Astrocyte (in vitro differentiated cells and primary cell): ENCODE results near the gene MBNL2. TPM values are rescaled to one million over a fixed set of nuclear protein-coding genes. Genes with fewer than 3 reads are reported as not detected.

Source experiments
- DNase-seq: peaks from one replicate; pipeline ENCODE4 v3.0.0-alpha.2; 2010; ENCODE audit warnings: low read depth
- FAIRE-seq: peaks from 2 replicates; lab custom pipeline; 2011; peaks lifted over from hg19 to GRCh38; lab: Jason Lieb, UNC
- H2AFZ ChIP-seq: 2 replicates; pipeline ENCODE4 v1.6.0; 2012; ENCODE audit warnings: low read depth, low read length, inconsistent platforms
- H3K27ac ChIP-seq: 2 replicates; pipeline ENCODE4 v1.5.1; 2011; ENCODE audit warnings: low read depth, low read length, inconsistent platforms
- H3K27me3 ChIP-seq: 2 replicates; pipeline ENCODE4 v1.6.0; 2011; ENCODE audit warnings: low read length, inconsistent platforms; ENCODE audit not compliant: insufficient read depth
- H3K36me3 ChIP-seq: 2 replicates; pipeline ENCODE4 v1.5.1; 2011; ENCODE audit warnings: low read length, inconsistent platforms; ENCODE audit not compliant: insufficient read depth
- H3K4me1 ChIP-seq: 2 replicates; pipeline ENCODE4 v1.5.1; 2011; ENCODE audit warnings: low read length, inconsistent platforms; ENCODE audit not compliant: insufficient read depth
- H3K4me2 ChIP-seq: 2 replicates; pipeline ENCODE4 v1.6.0; 2012; ENCODE audit warnings: low read length, inconsistent platforms
- H3K4me3 ChIP-seq: 2 replicates; pipeline ENCODE4 v1.5.1; 2011; ENCODE audit warnings: low read depth, mild to moderate bottlenecking, low read length, inconsistent platforms; ENCODE audit not compliant: insufficient read depth
- H3K79me2 ChIP-seq: 2 replicates; pipeline ENCODE4 v1.6.0; 2012; ENCODE audit warnings: mild to moderate bottlenecking, low read length, inconsistent platforms; ENCODE audit not compliant: insufficient read depth
- H3K9ac ChIP-seq: 2 replicates; pipeline ENCODE4 v1.6.0; 2012; ENCODE audit warnings: mild to moderate bottlenecking, low read length, inconsistent platforms
- H3K9me3 ChIP-seq: 2 replicates; pipeline ENCODE4 v1.5.1; 2012; ENCODE audit warnings: low read depth, mild to moderate bottlenecking, low read length, inconsistent platforms; ENCODE audit not compliant: insufficient read depth
- H4K20me1 ChIP-seq: 2 replicates; pipeline ENCODE4 v1.6.0; 2012; ENCODE audit warnings: low read length, inconsistent platforms; ENCODE audit not compliant: insufficient read depth
- H3K27ac Mint-ChIP-seq: one replicate; pipeline ENCODE4 v1.8.0; 2021; ENCODE audit warnings: mild to moderate bottlenecking, mixed read lengths; ENCODE audit not compliant: unreplicated experiment
- H3K27me3 Mint-ChIP-seq: one replicate; pipeline ENCODE4 v1.8.0; 2021; ENCODE audit warnings: low read depth, mixed read lengths; ENCODE audit not compliant: unreplicated experiment
- H3K36me3 Mint-ChIP-seq: one replicate; pipeline ENCODE4 v1.8.0; 2021; ENCODE audit warnings: low read depth, mixed read lengths; ENCODE audit not compliant: unreplicated experiment
- H3K4me1 Mint-ChIP-seq: one replicate; pipeline ENCODE4 v1.8.0; 2021; ENCODE audit warnings: low read depth, mixed read lengths; ENCODE audit not compliant: unreplicated experiment
- H3K4me3 Mint-ChIP-seq: one replicate; pipeline ENCODE4 v1.8.0; 2021; ENCODE audit warnings: mild to moderate bottlenecking, moderate library complexity, mixed read lengths; ENCODE audit not compliant: unreplicated experiment
- H3K9me3 Mint-ChIP-seq: one replicate; pipeline ENCODE4 v1.8.0; 2021; ENCODE audit warnings: mild to moderate bottlenecking, mixed read lengths; ENCODE audit not compliant: unreplicated experiment
- CTCF ChIP-seq: IDR thresholded peaks from 2 replicates; pipeline ENCODE4 v1.5.1; 2011; ENCODE audit warnings: low read depth, mild to moderate bottlenecking, inconsistent platforms, low read length, moderate library complexity; ENCODE audit not compliant: insufficient read depth
- EZH2 ChIP-seq: IDR thresholded peaks from 2 replicates; pipeline ENCODE4 v1.6.1; 2012; ENCODE audit warnings: mild to moderate bottlenecking, low read length, inconsistent platforms; ENCODE audit not compliant: insufficient read depth
- total RNA-seq: library from RNA; stranded (reverse); gene quantifications from 2 replicates; pipeline ENCODE4 v1.2.1, GENCODE V29; 2021

MBNL2 gene
- total RNA-seq, 1 donor from 2014 or later = 66.5 TPM

DNA sequence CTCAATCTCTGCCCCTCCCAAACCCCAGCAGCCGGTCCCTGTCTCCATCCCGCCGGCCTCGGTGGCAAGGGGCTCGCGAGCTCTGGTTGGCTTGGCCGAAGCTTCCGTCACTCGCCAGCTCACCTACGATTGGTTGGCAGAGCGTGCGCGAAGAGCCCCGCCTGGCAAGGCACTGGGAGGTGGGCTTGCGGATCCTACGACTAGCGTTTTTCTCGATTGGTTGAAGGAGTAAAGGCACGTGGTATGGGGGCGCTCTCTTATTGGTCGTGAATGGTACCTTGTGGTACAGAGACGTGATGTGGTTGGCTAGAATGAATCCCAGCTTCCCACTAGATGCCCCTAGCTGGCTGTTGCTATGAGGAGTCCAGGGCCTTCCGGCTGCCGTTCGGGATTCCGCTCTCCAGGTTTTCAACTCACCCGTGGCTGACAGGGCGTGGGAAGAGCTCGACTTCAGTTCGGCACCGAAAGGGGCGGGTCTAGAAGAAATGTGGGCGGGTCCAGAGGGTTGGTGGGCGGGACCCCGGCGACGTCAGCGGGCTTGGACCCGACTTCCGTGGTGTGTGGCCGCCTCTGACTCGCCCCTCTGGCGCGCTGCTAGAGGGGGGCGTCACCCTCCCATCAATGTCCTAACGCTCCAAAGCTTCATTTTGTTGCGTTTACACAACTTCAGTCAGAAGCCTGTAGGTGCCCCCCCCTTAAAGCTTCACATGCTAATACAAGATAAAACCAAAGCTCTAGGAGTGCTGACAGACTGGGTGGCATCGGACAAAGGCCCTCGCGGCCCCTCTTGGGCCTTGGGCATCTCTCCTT, 211.0 kb downstream of the MBNL2 start:
- TF ChIP-seq CTCF (no peak), EZH2 (no peak)
- Histone ChIP-seq H3K4me1 (peaks cover 6% of the 10 kb centered on the region), H2AFZ (peak overlapping the region; percentile 92), H3K79me2 (peaks cover 38% of the 10 kb centered on the region), H3K4me2 (peak overlapping the region; percentile 99), H3K9me3 (no peaks in the 10 kb centered on the region), H3K36me3 (no peaks in the 10 kb centered on the region), H3K27me3 (no peaks in the 10 kb centered on the region), H3K9ac (peak overlapping the region; percentile 99), H3K4me3 (peak overlapping the region; percentile 92), H3K27ac (peak overlapping the region; percentile 100), H4K20me1 (peaks cover 21% of the 10 kb centered on the region)
- FAIRE-seq = peak; percentile 99
- peak; percentile 100 for DNase-seq
- H3K9me3 Mint-ChIP-seq = no peaks in the 10 kb centered on the region
- H3K4me1 Mint-ChIP-seq = peaks cover 23% of the 10 kb centered on the region
- no peaks in the 10 kb centered on the region for H3K36me3 Mint-ChIP-seq
- H3K4me3 Mint-ChIP-seq = peak overlapping the region; percentile 94
- no peaks in the 10 kb centered on the region for H3K27me3 Mint-ChIP-seq
- peak overlapping the region; percentile 99 for H3K27ac Mint-ChIP-seq

DNA sequence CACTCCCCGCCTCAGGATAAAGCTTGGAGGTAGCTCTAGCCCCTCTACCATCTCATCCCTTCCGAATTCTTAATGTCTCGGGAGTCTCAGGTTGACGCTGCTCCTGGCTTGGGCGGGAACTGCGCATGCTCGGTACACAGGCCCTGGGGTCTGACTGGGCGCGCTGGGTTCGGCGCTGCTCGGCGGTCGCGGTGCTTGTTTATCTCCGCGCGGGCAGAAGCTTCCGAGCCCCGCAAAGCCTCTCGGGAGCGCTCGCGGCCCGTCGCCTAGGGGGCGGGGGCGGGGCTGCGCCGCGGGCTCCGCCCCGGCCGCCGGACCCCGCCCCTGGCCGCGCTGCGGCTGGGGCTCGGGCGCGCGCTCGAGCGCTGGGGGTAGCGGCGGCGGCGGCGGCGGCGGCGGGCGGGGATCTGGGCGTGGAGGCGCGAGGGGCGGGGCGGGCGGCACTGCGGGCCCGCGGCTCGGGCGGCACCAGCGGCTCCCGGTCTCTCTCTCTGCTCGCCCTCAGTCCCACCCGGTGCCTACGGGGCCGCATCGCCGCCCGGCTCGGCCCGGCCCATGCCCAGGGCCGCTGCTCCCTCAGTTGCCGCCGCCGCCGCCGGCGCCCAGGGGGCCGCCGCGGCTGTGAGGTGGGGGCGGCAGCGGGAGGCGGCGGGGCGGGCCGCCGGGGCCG, 211.7 kb downstream of the MBNL2 start, which contains the start of gene RAP2A:
RAP2A (plus strand) TSS at position 443 of the 670 bp plus-strand sequence. CDS start 302 bp downstream, outside the sequence.
- Histone ChIP-seq H3K36me3 (no peaks in the 10 kb centered on the region), H4K20me1 (peaks cover 26% of the 10 kb centered on the region), H2AFZ (peak within 1 kb of the TSS; percentile 79), H3K79me2 (peaks cover 46% of the 10 kb centered on the region), H3K27ac (peak within 1 kb of the TSS; percentile 100), H3K27me3 (no peaks in the 10 kb centered on the region), H3K4me3 (peak within 1 kb of the TSS; percentile 87), H3K9ac (peak within 1 kb of the TSS; percentile 99), H3K4me1 (peaks cover 6% of the 10 kb centered on the region), H3K9me3 (no peaks in the 10 kb centered on the region), H3K4me2 (peak within 1 kb of the TSS; percentile 99)
- Mint-ChIP-seq H3K27ac (peak within 1 kb of the TSS; percentile 99), H3K4me1 (peaks cover 21% of the 10 kb centered on the region), H3K27me3 (no peaks in the 10 kb centered on the region), H3K36me3 (no peaks in the 10 kb centered on the region), H3K4me3 (peak within 1 kb of the TSS; percentile 99), H3K9me3 (no peaks in the 10 kb centered on the region)
- peak; percentile 79 for DNase-seq
- TF ChIP-seq CTCF = no peak
- TF ChIP-seq EZH2 = no peak
- no peak for FAIRE-seq
